ENCODE measurements around the gene B4GALT2. TPM values are rescaled to one million over a fixed set of nuclear protein-coding genes. Genes with fewer than 3 reads are reported as not detected.

The B4GALT2 gene
- total RNA-seq, 1 donor from 2014 or later: 84.0 TPM

GRCh38 chr1:43945674-43946235, 33.3 kb upstream of the B4GALT2 start:
- Histone ChIP-seq H3K4me3 (ENCODE audit: low read depth, low read length) (peak overlapping the region; percentile 89), H3K36me3 (ENCODE audit: control insufficient read depth, insufficient read depth, low read length) (peaks cover 5% of the 10 kb centered on the region), H3K27me3 (ENCODE audit: control insufficient read depth, insufficient read depth, low read length) (no peaks in the 10 kb centered on the region)
- TF ChIP-seq CTCF (IDR thresholded peaks at IDR 0.05; ENCODE audit: insufficient read depth, low read length, severe bottlenecking): no peak
- DNase-seq (ENCODE audit: low read depth) (no peak), FAIRE-seq (no peak)

GRCh38 chr1:43946236-43947060, 32.6 kb upstream of the B4GALT2 start, which contains the start of gene IPO13:
TSS of gene IPO13 (plus strand) at chr1:43946950. CDS start at chr1:43947601, 651 bp downstream.
- no peak for FAIRE-seq
- DNase-seq (ENCODE audit: low read depth): peak; percentile 90
- TF ChIP-seq CTCF (IDR thresholded peaks at IDR 0.05; ENCODE audit: insufficient read depth, low read length, severe bottlenecking): peak; percentile 77

GRCh38 chr1:43947061-43947873, 31.7 kb upstream of the B4GALT2 start:
- FAIRE-seq: no peak
- peaks cover 5% of the 10 kb centered on the region for H3K36me3 ChIP-seq (ENCODE audit: control insufficient read depth, insufficient read depth, low read length)
- TF ChIP-seq CTCF (IDR thresholded peaks at IDR 0.05; ENCODE audit: insufficient read depth, low read length, severe bottlenecking): no peak
- H3K4me3 ChIP-seq (ENCODE audit: low read depth, low read length): peak overlapping the region; percentile 89
- DNase-seq (ENCODE audit: low read depth): no peak
- H3K27me3 ChIP-seq (ENCODE audit: control insufficient read depth, insufficient read depth, low read length): no peaks in the 10 kb centered on the region

More at GRCh38 chr1:43946236-43947060, 32.6 kb upstream of the B4GALT2 start, which contains the start of gene IPO13:
- Histone ChIP-seq H3K27me3 (ENCODE audit: control insufficient read depth, insufficient read depth, low read length) (no peaks in the 10 kb centered on the region), H3K4me3 (ENCODE audit: low read depth, low read length) (peak within 1 kb of the TSS; percentile 89), H3K36me3 (ENCODE audit: control insufficient read depth, insufficient read depth, low read length) (peaks cover 5% of the 10 kb centered on the region)

DNA sequence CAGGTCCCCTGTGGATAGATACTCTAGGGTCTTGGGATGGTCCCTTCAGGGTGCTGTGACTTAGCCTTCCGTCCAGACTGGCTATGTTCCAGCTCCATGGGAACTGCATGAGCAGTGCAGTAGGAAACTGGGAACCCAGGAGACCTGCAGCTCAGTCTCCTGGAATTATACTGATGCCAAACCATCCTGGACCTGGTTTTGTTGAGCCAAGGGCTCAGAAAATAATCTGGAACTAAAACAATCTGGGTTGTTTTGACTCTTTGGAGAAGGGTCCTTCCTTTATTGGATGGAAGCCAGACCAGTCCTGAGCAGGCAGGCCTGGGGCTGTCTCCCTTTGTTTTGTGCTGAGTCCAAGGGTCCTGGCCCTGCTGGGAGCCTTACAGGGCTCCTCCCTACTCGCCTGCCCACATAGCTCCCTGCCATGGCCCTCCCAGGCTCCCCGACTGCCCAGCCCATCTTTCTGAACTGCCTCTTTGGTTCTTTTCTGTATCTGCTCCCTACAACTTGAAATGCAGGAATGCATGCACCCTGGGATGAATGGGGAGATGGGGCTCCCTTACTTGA, 31.1 kb upstream of the B4GALT2 start:
- FAIRE-seq: no peak
- Histone ChIP-seq H3K36me3 (ENCODE audit: control insufficient read depth, insufficient read depth, low read length) (peaks cover 5% of the 10 kb centered on the region), H3K27me3 (ENCODE audit: control insufficient read depth, insufficient read depth, low read length) (no peaks in the 10 kb centered on the region), H3K4me3 (ENCODE audit: low read depth, low read length) (peak overlapping the region; percentile 89)
- DNase-seq (ENCODE audit: low read depth): no peak
- no peak for TF ChIP-seq CTCF (IDR thresholded peaks at IDR 0.05; ENCODE audit: insufficient read depth, low read length, severe bottlenecking)

DNA sequence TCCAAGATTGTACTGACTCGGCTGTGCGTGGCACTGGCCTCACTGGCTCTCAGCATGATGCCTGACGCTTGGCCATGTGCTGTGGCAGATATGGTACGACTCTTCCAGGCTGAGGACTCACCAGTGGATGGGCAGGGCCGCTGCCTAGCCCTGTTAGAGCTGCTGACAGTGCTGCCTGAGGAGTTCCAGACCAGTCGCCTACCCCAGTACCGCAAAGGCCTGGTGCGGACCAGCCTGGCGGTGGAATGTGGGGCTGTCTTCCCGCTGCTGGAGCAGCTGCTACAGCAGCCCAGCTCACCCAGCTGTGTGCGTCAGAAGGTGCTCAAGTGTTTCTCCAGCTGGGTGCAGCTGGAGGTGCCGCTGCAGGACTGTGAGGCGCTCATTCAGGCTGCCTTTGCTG, 29.3 kb upstream of the B4GALT2 start:
- no peak for TF ChIP-seq CTCF (IDR thresholded peaks at IDR 0.05; ENCODE audit: insufficient read depth, low read length, severe bottlenecking)
- no peak for DNase-seq (ENCODE audit: low read depth)
- FAIRE-seq: no peak
- Histone ChIP-seq H3K27me3 (ENCODE audit: control insufficient read depth, insufficient read depth, low read length) (no peaks in the 10 kb centered on the region), H3K4me3 (ENCODE audit: low read depth, low read length) (no peak overlapping the region), H3K36me3 (ENCODE audit: control insufficient read depth, insufficient read depth, low read length) (peaks cover 7% of the 10 kb centered on the region)
